K562 (cell line): ENCODE results near the gene SLC38A1. TPM values are rescaled to one million over a fixed set of nuclear protein-coding genes. Genes with fewer than 3 reads are reported as not detected.

ENCODE experiments used
- CBFA2T3 ChIP-seq: fragments of 450-650 bp; IDR thresholded peaks from 2 replicates; pipeline ENCODE4 v1.6.1; 2017
- DMBX1 ChIP-seq: fragments of 250-450 bp; sonication (Bioruptor Pico); IDR thresholded peaks from 2 replicates; pipeline ENCODE4 v1.8.0; 2022; ENCODE audit warnings: inconsistent platforms, mild to moderate bottlenecking, moderate library complexity, borderline replicate concordance
- ERF ChIP-seq: fragments of 450-650 bp; formaldehyde crosslinking; IDR thresholded peaks from 2 replicates; pipeline ENCODE4 v1.4.0; 2020; ENCODE audit warnings: mild to moderate bottlenecking, mixed read lengths
- HDGF ChIP-seq: fragments of 450-650 bp; IDR thresholded peaks from 2 replicates; pipeline ENCODE4 v1.6.1; 2016
- HNRNPK ChIP-seq: fragments of 200-400 bp; formaldehyde crosslinking; IDR thresholded peaks from one replicate; pipeline ENCODE4 v1.6.1; 2018; ENCODE audit warnings: mild to moderate bottlenecking, low read depth, low read length; ENCODE audit not compliant: poor library complexity, severe bottlenecking
- HSF4 ChIP-seq: fragments of 250-450 bp; sonication (Bioruptor Pico); IDR thresholded peaks from 2 replicates; pipeline ENCODE4 v2.1.2; 2022; ENCODE audit warnings: mild to moderate bottlenecking, moderate library complexity, borderline replicate concordance
- JUND ChIP-seq, 2 experiments: IDR thresholded peaks; 2 replicates in 1 of 2; 3 replicates in 1 of 2; pipeline ENCODE4 v1.6.1; 2011; ENCODE audit warnings: borderline replicate concordance in 2 of 2, low read depth in 2 of 2, low read length in 2 of 2, improper control_type of control experiment in 1 of 2, missing biosample characterization in 1 of 2, missing genetic modification characterization in 1 of 2, missing genetic modification reagents in 1 of 2
- KDM4B ChIP-seq, 2 experiments: fragments of 450-650 bp in 1 of 2; sonication (generic) in 1 of 2; IDR thresholded peaks; 2 replicates each; pipeline ENCODE4 v1.6.1; 2016 to 2017; ENCODE audit warnings: borderline replicate concordance in 2 of 2, antibody characterized with exemption in 1 of 2, low read depth in 1 of 2, mild to moderate bottlenecking in 1 of 2
- MAFK ChIP-seq: IDR thresholded peaks from 2 replicates; pipeline ENCODE4 v1.6.1; 2011; ENCODE audit warnings: low read length, improper control_type of control experiment
- MCM3 ChIP-seq: fragments of 450-650 bp; IDR thresholded peaks from 2 replicates; pipeline ENCODE4 v1.6.1; 2016
- MECOM ChIP-seq: fragments of 250-450 bp; sonication (Bioruptor Pico); IDR thresholded peaks from 2 replicates; pipeline ENCODE4 v1.8.0; 2022; ENCODE audit warnings: inconsistent platforms
- MXI1 ChIP-seq: IDR thresholded peaks from 2 replicates; pipeline ENCODE4 v1.6.1; 2011; ENCODE audit warnings: low read depth, mild to moderate bottlenecking, improper control_type of control experiment, low read length
- PHF20 ChIP-seq: fragments of 450-650 bp; IDR thresholded peaks from 2 replicates; pipeline ENCODE4 v1.6.1; 2018; ENCODE audit not compliant: partially characterized antibody
- PML ChIP-seq: IDR thresholded peaks from 2 replicates; pipeline ENCODE4 v1.6.1; 2012; ENCODE audit warnings: low read length, inconsistent platforms
- RBM15 ChIP-seq: fragments of 200-400 bp; formaldehyde crosslinking; IDR thresholded peaks from 2 replicates; pipeline ENCODE4 v1.6.1; 2018; ENCODE audit warnings: mild to moderate bottlenecking, low read length, moderate library complexity; ENCODE audit not compliant: insufficient read depth
- RBM25 ChIP-seq: fragments of 200-400 bp; formaldehyde crosslinking; IDR thresholded peaks from 2 replicates; pipeline ENCODE4 v1.6.1; 2018; ENCODE audit warnings: low read length, low read depth, moderate library complexity; ENCODE audit not compliant: severe bottlenecking
- RFX7 ChIP-seq: fragments of 250-450 bp; sonication (Bioruptor Pico); IDR thresholded peaks from 2 replicates; pipeline ENCODE4 v1.5.1; 2021; ENCODE audit warnings: mild to moderate bottlenecking
- SMARCA4 ChIP-seq: fragments of 450-650 bp; IDR thresholded peaks from 2 replicates; pipeline ENCODE4 v1.6.1; 2016
- SPI1 ChIP-seq: IDR thresholded peaks from 2 replicates; pipeline ENCODE4 v1.6.1; 2011; ENCODE audit warnings: low read depth, low read length, control low read depth, borderline replicate concordance
- ZC3H11A ChIP-seq: IDR thresholded peaks from 2 replicates; pipeline ENCODE4 v1.6.1; 2012; ENCODE audit warnings: low read depth, low read length, improper control_type of control experiment
- ZNF551 ChIP-seq: fragments of 250-450 bp; sonication (Bioruptor Pico); IDR thresholded peaks from 2 replicates; pipeline ENCODE4 v1.5.0; 2021; ENCODE audit warnings: mild to moderate bottlenecking, moderate library complexity
- ZNF707 ChIP-seq: fragments of 250-450 bp; sonication (Bioruptor Pico); conservative IDR thresholded peaks from 2 replicates; pipeline ENCODE4 v1.8.0; 2022; ENCODE audit warnings: inconsistent platforms, mild to moderate bottlenecking, moderate library complexity
- ZNF76 ChIP-seq: fragments of 250-450 bp; sonication (Bioruptor Pico); IDR thresholded peaks from 2 replicates; pipeline ENCODE4 v1.4.0; 2020; ENCODE audit warnings: mild to moderate bottlenecking, moderate library complexity, borderline replicate concordance
- ZNF77 ChIP-seq: fragments of 250-450 bp; sonication (Bioruptor Pico); IDR thresholded peaks from 2 replicates; pipeline ENCODE4 v1.5.0; 2020
- ZZZ3 ChIP-seq: fragments of 450-650 bp; IDR thresholded peaks from 2 replicates; pipeline ENCODE4 v1.6.1; 2016; ENCODE audit warnings: antibody characterized with exemption, mild to moderate bottlenecking, moderate library complexity
- polyA plus RNA-seq, 8 experiments: library from polyadenylated mRNA; depleted of rRNA in 4 of 8; stranded (reverse) in 5 of 8; unstranded in 3 of 8; fragments of >200 nt; fragmentation: Nextera tagmentation in 2 of 8; fragmentation: Illumina TruSeq in 1 of 8; extraction: Ambion mirVana in 2 of 8; extraction: Trizol in 1 of 8; gene quantifications; 2 replicates each; pipeline versions ENCODE4 v1.2.1 to v1.2.3, GENCODE V29; 2011 to 2014; ENCODE audit warnings: inconsistent platforms in 1 of 8, missing spikeins in 1 of 8
- total RNA-seq, 7 experiments: library from RNA; depleted of rRNA in 6 of 7; stranded (reverse); fragments of >200 nt in 6 of 7; fragmentation: Illumina TruSeq in 2 of 7; extraction: Trizol in 2 of 7; gene quantifications; 2 replicates each; pipeline versions ENCODE4 v1.2.1 to v1.2.3, GENCODE V29; 2011 to 2021; ENCODE audit warnings: low replicate concordance in 1 of 7
- TF ChIP-seq, protein P1 (sequence below): fragments of 450-650 bp; formaldehyde crosslinking; IDR thresholded peaks from 2 replicates; pipeline ENCODE4 v1.4.0; 2020; ENCODE audit warnings: mild to moderate bottlenecking, moderate library complexity
- TF ChIP-seq, protein P2 (sequence below): fragments of 250-450 bp; sonication (Bioruptor Pico); IDR thresholded peaks from 2 replicates; pipeline ENCODE4 v1.8.0; 2022; ENCODE audit warnings: inconsistent platforms, mild to moderate bottlenecking, moderate library complexity, borderline replicate concordance
- TF ChIP-seq, protein P3 (sequence below): sonication (generic); formaldehyde crosslinking; IDR thresholded peaks from 2 replicates; pipeline ENCODE4 v1.8.0; 2022; ENCODE audit warnings: mild to moderate bottlenecking, missing genetic modification reagents
- TF ChIP-seq, protein P4 (sequence below): sonication (generic); IDR thresholded peaks from 2 replicates; pipeline ENCODE4 v1.6.1; 2016

SLC38A1 gene
- total and polyA plus RNA-seq, 9 of the 15 experiments (the other 6 are each of a cell fraction or from before 2014, with no cell fraction given) = 51.9 to 112 (median 75.0) TPM

DNA sequence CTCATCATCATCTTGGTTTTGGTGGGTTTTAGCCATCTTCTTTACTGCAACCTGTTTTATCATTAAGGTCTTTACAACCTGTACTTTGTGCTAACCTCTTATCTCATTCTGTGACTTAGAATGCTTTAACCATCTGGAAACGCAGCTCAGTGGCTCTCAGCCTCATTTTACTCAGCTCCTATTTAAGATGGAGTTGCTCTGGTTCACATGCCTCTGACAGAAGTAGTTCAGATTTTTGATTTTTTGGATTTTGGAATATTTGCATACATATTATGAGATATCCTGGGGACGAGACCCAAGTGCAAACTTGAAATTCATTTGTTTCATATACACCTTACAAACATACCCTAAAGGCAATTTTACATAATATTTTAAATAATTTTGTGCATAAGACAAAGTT, 10.7 kb downstream of the SLC38A1 start (continued):
- TF ChIP-seq, protein P1, sequence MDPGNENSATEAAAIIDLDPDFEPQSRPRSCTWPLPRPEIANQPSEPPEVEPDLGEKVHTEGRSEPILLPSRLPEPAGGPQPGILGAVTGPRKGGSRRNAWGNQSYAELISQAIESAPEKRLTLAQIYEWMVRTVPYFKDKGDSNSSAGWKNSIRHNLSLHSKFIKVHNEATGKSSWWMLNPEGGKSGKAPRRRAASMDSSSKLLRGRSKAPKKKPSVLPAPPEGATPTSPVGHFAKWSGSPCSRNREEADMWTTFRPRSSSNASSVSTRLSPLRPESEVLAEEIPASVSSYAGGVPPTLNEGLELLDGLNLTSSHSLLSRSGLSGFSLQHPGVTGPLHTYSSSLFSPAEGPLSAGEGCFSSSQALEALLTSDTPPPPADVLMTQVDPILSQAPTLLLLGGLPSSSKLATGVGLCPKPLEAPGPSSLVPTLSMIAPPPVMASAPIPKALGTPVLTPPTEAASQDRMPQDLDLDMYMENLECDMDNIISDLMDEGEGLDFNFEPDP = 0 out of 2 replicates have a peak, but pooled peaks have one; percentile 47
- TF ChIP-seq HDGF (no peak), JUND (IDR thresholded peaks at IDR 0.05; ENCODE audit: borderline replicate concordance, low read depth, low read length) (no peak), JUND (tag; IDR thresholded peaks at IDR 0.05; ENCODE audit: borderline replicate concordance, low read depth, low read length) (no peak), ZNF76 (no peak), PML (no peak), HSF4 (CRISPR knock-in tag) (peak; percentile 70; the same call in 1 of the 2 replicates), ERF (CRISPR knock-in tag) (no peak), MXI1 (no peak), PHF20 (no peak), ZZZ3 (no peak), DMBX1 (CRISPR knock-in tag) (peak; percentile 95), CBFA2T3 (no peak), RFX7 (CRISPR knock-in tag) (0 out of 2 replicates have a peak, but pooled peaks have one; percentile 49), ZNF551 (no peak), ZC3H11A (no peak), MCM3 (no peak), MAFK (no peak), RBM25 (no peak), SPI1 (no peak), KDM4B (IDR thresholded peaks at IDR 0.05; ENCODE audit: borderline replicate concordance in 2 of 2, low read depth in 1 of 2) (no peak), SMARCA4 (no peak), ZNF77 (no peak), RBM15 (no peak), MECOM (CRISPR knock-in tag) (peak; percentile 83), ZNF707 (CRISPR knock-in tag) (0 out of 2 replicates have a peak, but pooled peaks have one; percentile 32), HNRNPK (no peak)
- TF ChIP-seq, protein P2, sequence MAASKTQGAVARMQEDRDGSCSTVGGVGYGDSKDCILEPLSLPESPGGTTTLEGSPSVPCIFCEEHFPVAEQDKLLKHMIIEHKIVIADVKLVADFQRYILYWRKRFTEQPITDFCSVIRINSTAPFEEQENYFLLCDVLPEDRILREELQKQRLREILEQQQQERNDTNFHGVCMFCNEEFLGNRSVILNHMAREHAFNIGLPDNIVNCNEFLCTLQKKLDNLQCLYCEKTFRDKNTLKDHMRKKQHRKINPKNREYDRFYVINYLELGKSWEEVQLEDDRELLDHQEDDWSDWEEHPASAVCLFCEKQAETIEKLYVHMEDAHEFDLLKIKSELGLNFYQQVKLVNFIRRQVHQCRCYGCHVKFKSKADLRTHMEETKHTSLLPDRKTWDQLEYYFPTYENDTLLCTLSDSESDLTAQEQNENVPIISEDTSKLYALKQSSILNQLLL (CRISPR knock-in tag) = no peak
- TF ChIP-seq, protein P3, sequence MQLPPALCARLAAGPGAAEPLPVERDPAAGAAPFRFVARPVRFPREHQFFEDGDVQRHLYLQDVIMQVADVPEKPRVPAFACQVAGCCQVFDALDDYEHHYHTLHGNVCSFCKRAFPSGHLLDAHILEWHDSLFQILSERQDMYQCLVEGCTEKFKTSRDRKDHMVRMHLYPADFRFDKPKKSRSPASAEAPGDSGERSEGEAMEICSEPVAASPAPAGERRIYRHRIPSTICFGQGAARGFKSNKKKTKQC (CRISPR knock-in tag) = no peak
- TF ChIP-seq, protein P4, sequence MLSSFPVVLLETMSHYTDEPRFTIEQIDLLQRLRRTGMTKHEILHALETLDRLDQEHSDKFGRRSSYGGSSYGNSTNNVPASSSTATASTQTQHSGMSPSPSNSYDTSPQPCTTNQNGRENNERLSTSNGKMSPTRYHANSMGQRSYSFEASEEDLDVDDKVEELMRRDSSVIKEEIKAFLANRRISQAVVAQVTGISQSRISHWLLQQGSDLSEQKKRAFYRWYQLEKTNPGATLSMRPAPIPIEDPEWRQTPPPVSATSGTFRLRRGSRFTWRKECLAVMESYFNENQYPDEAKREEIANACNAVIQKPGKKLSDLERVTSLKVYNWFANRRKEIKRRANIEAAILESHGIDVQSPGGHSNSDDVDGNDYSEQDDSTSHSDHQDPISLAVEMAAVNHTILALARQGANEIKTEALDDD = no peak
